Nucleus accumbens (tissue), 56 donors: ENCODE measurements around the gene TRIM7.
A peak's percentile ranks its signal among the peaks of the same experiment; 100 is the strongest.
"Not testable (repeated sequence)": the region's sequence is repeated elsewhere in the genome, so short reads cannot be mapped to it uniquely, and the experiment has no call there.

ENCODE experiments used
- DNase-seq, 56 donors: peaks; one replicate each; lab custom pipeline; 2025; lab: John Stamatoyannopoulos, UW

Gene TRIM7

DNA sequence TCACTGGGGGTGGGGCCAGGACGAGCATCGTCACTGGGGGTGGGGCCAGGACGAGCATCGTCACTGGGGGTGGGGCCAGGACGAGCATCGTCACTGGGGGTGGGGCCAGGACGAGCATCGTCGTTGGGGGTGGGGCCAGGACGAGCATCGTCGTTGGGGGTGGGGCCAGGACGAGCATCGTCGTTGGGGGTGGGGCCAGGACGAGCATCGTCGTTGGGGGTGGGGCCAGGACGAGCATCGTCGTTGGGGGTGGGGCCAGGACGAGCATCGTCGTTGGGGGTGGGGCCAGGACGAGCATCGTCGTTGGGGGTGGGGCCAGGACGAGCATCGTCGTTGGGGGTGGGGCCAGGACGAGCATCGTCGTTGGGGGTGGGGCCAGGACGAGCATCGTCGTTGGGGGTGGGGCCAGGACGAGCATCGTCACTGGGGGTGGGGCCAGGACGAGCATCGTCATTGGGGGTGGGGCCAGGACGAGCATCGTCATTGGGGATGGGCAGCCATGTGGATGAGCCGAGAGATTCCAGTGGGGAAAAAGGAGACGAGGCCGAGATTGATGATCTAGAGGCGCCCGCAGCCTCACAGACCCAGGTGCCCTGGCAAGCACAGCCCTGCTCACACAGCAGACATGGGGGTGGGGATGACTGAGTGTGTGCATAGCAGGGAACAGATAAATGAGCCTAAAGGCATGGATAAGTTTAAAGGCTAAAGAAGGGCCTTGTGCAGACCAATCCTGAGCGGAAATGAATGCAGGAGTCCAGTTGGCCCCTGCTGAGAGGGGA is 44.1 kb downstream of the TRIM7 start:
- peak in 54 of 56 donors; percentile 7 to 91 (median 69) for DNase-seq

- peak in 48 of 56 donors; percentile 5 to 80 (median 39) for DNase-seq
These were observed 44.7 kb downstream of the TRIM7 start for GRCh38 chr5:181160152-181160754.

DNA sequence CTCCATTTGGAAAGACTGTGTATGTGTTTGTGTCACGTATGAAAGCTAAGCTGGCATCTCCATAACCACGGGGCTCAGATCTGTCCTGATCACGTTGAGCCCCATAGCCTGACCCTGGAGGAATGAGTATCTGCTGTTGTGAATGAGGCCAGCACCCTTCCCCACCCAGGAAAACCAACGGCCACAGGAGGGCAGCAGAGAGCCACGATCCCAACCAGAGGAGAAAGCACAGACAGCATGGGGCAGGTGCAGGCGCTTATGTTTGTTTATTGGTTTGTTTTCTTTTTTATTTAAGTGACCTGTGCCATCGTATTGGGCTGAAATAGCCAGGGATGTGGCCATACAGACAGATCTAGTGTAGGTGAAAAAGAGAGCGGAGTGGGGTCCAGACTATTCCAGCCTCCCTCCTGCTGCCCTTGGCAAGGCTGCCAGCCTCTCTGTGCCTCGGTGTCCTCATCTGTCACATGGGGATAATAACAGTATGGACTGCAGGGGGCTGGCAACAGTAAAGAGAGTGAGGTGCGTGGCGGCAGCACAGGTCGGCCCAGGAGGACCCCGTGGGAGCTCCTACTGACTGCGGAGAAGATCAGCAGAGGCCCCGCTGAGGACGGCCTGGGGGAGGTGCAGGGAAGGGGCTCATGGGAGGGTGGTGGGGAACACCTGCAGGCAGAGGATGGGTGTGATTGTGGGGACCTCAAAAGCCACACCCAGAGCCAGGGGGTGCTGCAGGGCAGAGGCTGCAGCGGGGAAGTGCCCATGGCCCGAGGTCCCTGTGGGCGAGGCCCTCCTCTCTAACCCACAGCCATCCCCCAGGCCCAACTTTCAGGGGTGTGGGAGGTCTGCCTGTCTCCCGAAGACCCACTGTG is 45.5 kb downstream of the TRIM7 start:
- DNase-seq: peak in 54 of 56 donors; percentile 10 to 94 (median 76)

GRCh38 chr5:181158869-181159268 is 46.1 kb downstream of the TRIM7 start:
- no peak for DNase-seq

GRCh38 chr5:181156758-181157157 is 48.2 kb downstream of the TRIM7 start:
- no peak for DNase-seq

GRCh38 chr5:181153814-181154213 is 51.2 kb downstream of the TRIM7 start:
- DNase-seq: no peak

DNA sequence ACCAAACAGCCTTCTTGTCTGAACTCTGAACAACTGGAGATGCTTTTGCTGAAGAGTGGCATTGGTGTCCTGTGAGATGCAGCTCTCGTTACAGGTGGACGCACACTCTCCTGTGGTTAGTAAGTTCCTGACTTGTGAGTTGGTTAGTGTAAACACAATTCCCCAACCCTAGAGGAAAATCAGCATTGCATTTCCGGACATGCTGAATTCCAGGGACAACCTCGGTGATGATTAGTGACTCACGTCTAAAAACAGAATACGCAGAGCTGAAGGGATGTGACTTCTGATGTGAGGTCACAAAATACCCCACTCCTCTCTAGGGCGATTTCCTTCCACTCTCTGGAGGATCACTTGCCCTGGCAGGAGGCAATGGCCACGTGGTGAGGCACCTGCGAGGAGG is 52.6 kb downstream of the TRIM7 start:
- no peak for DNase-seq

DNA sequence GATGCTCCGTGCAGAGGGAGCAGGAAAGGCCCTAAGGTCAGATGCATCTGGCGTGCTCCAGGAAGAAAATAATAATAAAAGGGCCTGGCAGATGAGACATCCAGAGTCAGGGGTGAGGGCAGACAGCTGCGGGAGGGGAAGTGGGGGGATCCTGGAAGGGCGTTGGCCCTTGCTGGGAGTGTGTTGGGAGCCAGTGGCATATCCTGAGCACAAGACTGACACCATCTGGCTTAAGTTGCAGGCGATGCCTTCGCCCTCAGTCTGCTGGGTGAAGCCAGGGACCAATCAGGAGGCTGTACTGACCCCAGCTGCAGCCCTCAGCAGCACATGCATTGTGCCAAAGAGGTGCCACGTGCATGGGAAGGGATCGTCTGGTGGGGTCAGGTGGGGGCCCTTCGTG is 53.9 kb downstream of the TRIM7 start:
- no peak for DNase-seq

GRCh38 chr5:181149806-181150733 is 54.9 kb downstream of the TRIM7 start:
- no peak for DNase-seq

- DNase-seq: no peak
These were observed 55.6 kb downstream of the TRIM7 start for GRCh38 chr5:181149355-181149754.

- DNase-seq: not testable (repeated sequence)
These were observed 57.9 kb downstream of the TRIM7 start, which contains the start of gene OR2V2 for GRCh38 chr5:181146927-181147636. Gene OR2V2 (plus strand): TSS chr5:181147586. CDS start chr5:181154943, 7,357 bp downstream.

- no peak for DNase-seq
These were observed 59.9 kb downstream of the TRIM7 start for GRCh38 chr5:181145133-181145532.
